SH-SY5Y (cell line): ENCODE data around the gene DPP6.

ENCODE experiments used
- GATA2 ChIP-seq: IDR thresholded peaks from 2 replicates; pipeline ENCODE4 v1.6.1; 2011; ENCODE audit warnings: mild to moderate bottlenecking, low read depth, low read length
- GATA3 ChIP-seq: IDR thresholded peaks from 2 replicates; pipeline ENCODE4 v1.6.1; 2011; ENCODE audit warnings: low read depth, mild to moderate bottlenecking, low read length, moderate library complexity

GRCh38 chr7:154450451-154450850, 398.3 kb downstream of the DPP6 start:
- no peak for TF ChIP-seq GATA2
- no peak for TF ChIP-seq GATA3
